ENCODE results near the gene ANXA2R. TPM values are rescaled to one million over a fixed set of nuclear protein-coding genes. Genes with fewer than 3 reads are reported as not detected.

ANXA2R gene
- total and polyA plus RNA-seq, 2 of the 4 experiments (the other 2 are of a cell fraction) = 1.3 to 3.6 TPM

- Histone ChIP-seq H2BK120ac (ENCODE audit: low read depth, low read length) (peak overlapping the region; percentile 67; the same call in 1 of the 2 replicates), H2BK5ac (ENCODE audit: low read depth, low read length, poor library complexity, severe bottlenecking) (peak overlapping the region; percentile 81), H4K20me1 (ENCODE audit: insufficient read depth, low read length) (peaks cover 7% of the 10 kb centered on the region; the same call in 1 of the 2 replicates), H3K18ac (ENCODE audit: low read depth, low read length) (peak overlapping the region; percentile 46), H2BK20ac (ENCODE audit: low read depth, low read length) (no peak overlapping the region; the same call in 1 of the 2 replicates), H4K91ac (ENCODE audit: insufficient read depth, low read depth, low read length) (peak overlapping the region; percentile 65), H3K23ac (ENCODE audit: low read depth, low read length) (peak overlapping the region; percentile 90), H4K8ac (ENCODE audit: low read depth in 2 of 2, low read length in 2 of 2) (peak overlapping the region; percentile 15 to 60), H3K4me1 (ENCODE audit: control insufficient read depth, insufficient read depth, low read length) (peaks cover 5% of the 10 kb centered on the region; the same call in 1 of the 2 replicates), H3K9ac (ENCODE audit: low read depth, low read length) (peak overlapping the region; percentile 72), H4K5ac (ENCODE audit: low read depth, low read length) (peak overlapping the region; percentile 43), H3K9me1 (ENCODE audit: insufficient read depth, low read length) (0 out of 2 replicates have a peak, but pooled peaks cover 5% of the 10 kb centered on the region), H3K4ac (ENCODE audit: low read depth, low read length) (peak overlapping the region; percentile 83), H3K4me3 (ENCODE audit: insufficient read depth, low read depth, low read length) (peak overlapping the region; percentile 49), H2BK15ac (ENCODE audit: low read depth, low read length) (no peak overlapping the region), H3K27ac (ENCODE audit: insufficient read depth, low read length) (peak overlapping the region; percentile 75), H3K9me3 (ENCODE audit: control insufficient read depth, insufficient read depth, low read length) (no peaks in the 10 kb centered on the region), H2AK5ac (ENCODE audit: low read depth, low read length) (peak overlapping the region; percentile 87), H2AFZ (replicated peaks; ENCODE audit: low read length, poor library complexity) (peak overlapping the region; percentile 85), H3K79me1 (ENCODE audit: low read depth in 1 of 2, low read length in 2 of 2) (peaks cover 14 to 49% of the 10 kb centered on the region in 2 experiments), H3K56ac (ENCODE audit: extremely low read depth, insufficient read depth, low read length) (peak overlapping the region; percentile 72; the same call in 1 of the 2 replicates), H3K4me2 (ENCODE audit: low read depth, low read length) (peak overlapping the region; percentile 91), H3K36me3 (ENCODE audit: control insufficient read depth, insufficient read depth, low read length) (no peaks in the 10 kb centered on the region), H2AK9ac (replicated peaks; ENCODE audit: low read depth, low read length, poor library complexity) (peak overlapping the region; percentile 45), H3K27me3 (ENCODE audit: control insufficient read depth, insufficient read depth, low read length) (no peaks in the 10 kb centered on the region), H3K14ac (replicated peaks; ENCODE audit: low read depth, low read length) (peak overlapping the region; percentile 92)
- dilution Hi-C loops (cut with HindIII; ENCODE audit: low sequenced_read_pairs, unreplicated experiment) = no loop called here
- intact Hi-C loops (cut with micrococcal nuclease) = loop anchor here (5.0 kb wide), 1 partner anchor 1142 kb away; the partner anchor contains the start of gene RIMOC1
- BruUV-seq (replicated peaks) = no TSS peak
- DNase-seq (peak; percentile 68), ATAC-seq (ENCODE audit: low read depth) (no peak)
- CTCF ChIA-PET = interaction anchor here (0.8 to 1.0 kb wide), 2 partner anchors 132 to 136 kb away, joined by 3 to 4 read pairs; no protein-coding TSS in a partner anchor
- in situ Hi-C loops (cut with MboI; ENCODE audit: low sequenced_read_pairs) = no loop called here
- POLR2A ChIA-PET (ENCODE audit: unreplicated experiment) = interaction anchor here (3.3 kb wide), 1 partner anchor 50 kb away, joined by 16 read pairs; no protein-coding TSS in a partner anchor
- WGBS, 2 experiments (ENCODE audit: extremely low coverage in 2 of 2, insufficient read length in 1 of 2) = 16% methylated on average over 11 of the region's 26 CpGs; no CpG with 5 or more reads in 1 of the 2 experiments
- TF ChIP-seq POLR2A (IDR thresholded peaks at IDR 0.05; ENCODE audit: low read depth, low read length) = no peak
- TF ChIP-seq CTCF (conservative IDR thresholded peaks at IDR 0.05; ENCODE audit: low read depth, low read length) = no peak
- TF ChIP-seq FOS (IDR thresholded peaks at IDR 0.05; ENCODE audit: low read depth, low read length) = no peak
- no peak for TF ChIP-seq RAD21 (IDR thresholded peaks at IDR 0.05; ENCODE audit: low read length)
- TF ChIP-seq NFE2L2 (IDR thresholded peaks at IDR 0.05; ENCODE audit: low read depth, low read length) = no peak
- TF ChIP-seq ELK1 (IDR thresholded peaks at IDR 0.05; ENCODE audit: borderline replicate concordance, low read depth, low read length) = no peak
- no peak for TF ChIP-seq BHLHE40 (IDR thresholded peaks at IDR 0.05; ENCODE audit: low read depth, low read length)
- no peak for TF ChIP-seq RFX5 (IDR thresholded peaks at IDR 0.05; ENCODE audit: low read depth, low read length)
Observed at GRCh38 chr5:43044181-43044914, 4.2 kb upstream of the ANXA2R start.
